ENCODE results near the gene TBCA.
"Not testable (repeated sequence)": the region's sequence is repeated elsewhere in the genome, so short reads cannot be mapped to it uniquely, and the experiment has no call there.

The TBCA gene

DNA sequence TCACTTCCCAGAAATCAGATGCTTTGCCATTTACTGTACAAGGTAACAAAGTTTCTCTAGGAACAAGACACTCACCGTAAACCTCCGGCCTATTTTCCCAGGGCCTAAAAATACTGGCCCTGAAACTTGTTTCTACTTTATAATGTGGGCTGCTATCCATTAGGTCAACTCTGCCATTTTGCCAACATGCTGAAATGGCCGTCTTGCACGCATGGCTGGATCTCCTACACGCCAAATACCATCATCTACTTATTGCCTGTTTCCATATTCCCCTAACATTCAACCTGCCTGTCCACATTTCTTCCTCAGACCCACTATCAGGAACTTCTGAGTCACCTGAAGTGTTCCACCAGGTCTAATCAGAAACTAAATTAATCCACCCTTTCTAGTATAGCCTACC, 4.7 kb downstream of the TBCA start:
- DNase-seq: no peak

DNA sequence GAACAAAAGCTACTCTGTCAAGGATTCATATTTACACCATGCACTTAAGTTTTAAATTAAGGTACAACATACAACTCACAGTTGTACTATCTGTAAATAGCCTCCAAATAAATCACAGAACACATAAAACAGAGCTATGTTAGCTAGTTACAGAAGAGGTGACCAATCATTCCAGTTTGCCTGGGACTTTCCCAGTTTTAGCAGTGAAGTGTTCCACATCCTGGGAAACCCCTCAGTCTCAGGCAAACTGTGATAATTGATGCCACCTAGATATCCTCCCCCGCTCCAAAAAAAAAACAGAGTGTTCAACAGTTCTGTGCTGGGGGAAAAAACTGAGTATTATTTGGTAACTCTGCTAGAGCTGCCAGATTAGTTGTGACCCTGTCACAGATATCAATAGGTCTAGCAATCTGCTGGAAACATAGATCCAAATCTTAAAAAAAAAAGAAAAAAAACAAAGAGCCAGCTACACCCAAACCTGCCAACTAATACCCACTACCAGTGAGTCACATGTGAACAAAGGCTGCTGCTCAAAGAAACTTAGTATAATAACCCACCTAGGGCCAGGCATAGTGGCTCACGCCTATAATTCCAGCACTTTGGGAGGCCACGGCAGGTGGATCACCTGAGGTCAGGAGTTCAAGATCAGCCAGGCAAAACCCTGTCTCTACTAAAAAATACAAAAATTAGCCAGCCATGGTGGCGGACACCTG, 5.7 kb downstream of the TBCA start:
- no peak for DNase-seq

DNA sequence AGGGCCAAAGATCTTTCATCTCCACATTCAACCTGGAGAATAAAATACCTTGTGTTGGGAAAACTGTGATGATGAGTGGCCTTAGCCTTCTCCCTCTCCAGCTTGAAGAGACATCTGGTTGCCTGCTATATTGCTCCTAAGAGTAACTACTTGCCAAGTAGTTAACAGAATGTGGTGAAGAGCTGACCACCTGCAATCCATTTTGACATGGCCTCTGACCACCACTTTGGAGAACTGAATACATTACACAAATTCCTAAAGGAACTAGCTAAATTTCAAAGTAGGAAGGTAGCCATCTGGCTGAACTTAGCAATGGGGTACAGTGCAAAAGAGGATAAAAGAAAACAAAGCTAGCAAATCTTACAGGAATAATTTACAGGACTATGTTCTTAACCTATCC, 7.2 kb downstream of the TBCA start:
- DNase-seq: peak; percentile 20

DNA sequence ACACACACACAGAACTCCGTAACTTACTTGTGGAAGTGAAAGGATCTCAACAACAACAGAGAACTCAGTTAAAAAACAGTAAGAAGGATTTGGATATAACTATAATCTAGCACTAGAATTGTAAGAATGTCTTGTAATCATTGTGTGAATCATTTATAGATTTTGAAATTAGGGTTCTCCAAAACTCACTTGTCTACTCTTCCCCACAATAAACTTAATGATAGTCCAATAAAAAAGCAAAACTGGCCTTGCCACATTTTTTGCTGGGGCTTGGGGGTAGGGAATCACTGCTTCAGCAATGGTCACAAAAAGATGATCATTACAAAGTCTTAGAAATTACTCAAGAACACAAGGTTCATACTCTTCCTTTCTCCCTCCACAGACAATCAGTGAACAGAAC, 8.8 kb downstream of the TBCA start:
- DNase-seq: no peak

DNA sequence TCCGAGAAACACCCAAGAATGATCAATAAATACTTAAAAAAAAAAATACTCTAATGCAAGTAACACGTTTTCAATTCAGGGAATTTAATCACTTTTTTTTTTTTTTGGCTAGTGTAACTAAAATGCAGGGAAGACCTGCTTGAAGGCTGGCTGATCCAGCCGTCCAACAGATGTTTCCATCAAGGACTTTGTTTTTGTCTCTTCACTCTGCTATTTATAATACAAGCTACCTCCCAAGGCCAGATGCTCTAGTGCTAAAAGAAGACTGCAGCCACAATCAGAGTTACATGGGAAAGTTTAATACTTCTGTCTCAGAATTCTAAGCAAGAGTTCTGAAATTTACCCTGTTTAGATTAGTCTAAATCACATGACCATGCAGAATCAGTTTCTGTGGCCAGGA, 14.5 kb downstream of the TBCA start:
- DNase-seq: no peak

DNA sequence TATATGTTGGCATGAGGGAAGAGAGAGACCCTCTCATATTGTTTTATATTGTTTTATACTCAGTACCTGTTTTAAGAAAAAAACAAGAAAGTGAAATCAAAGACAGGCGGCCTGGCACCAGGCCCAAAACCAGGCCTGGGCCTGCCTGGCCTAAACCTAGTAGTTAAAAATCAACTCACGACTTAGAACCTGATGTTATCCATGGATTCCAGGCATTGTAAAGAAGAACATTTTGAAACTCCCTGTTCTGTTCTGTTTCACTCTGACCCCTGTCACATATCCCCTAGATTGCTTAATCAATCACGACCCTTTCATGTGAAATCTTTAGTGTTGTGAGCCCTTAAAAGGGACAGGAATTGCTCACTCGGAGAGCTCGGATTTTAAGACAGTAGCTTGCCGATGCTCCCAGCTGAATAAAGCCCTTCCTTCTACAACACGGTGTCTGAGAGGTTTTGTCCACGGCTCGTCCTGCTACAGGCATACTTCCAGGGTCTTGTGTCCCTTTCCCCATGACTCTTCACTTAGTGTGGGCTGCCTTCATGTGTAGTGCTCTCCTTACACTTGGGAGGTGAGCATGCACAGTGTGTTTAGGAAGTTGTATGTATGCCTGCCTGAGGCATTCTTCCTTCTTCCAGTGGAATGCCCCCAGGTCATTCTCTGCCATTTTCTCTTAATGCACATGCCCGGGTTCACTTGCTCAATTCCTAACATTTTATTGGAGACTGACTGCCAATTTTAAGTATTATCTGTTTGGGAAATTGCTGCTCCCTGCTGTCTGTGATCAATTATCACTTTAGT, 17.8 kb downstream of the TBCA start:
- no peak for DNase-seq

DNA sequence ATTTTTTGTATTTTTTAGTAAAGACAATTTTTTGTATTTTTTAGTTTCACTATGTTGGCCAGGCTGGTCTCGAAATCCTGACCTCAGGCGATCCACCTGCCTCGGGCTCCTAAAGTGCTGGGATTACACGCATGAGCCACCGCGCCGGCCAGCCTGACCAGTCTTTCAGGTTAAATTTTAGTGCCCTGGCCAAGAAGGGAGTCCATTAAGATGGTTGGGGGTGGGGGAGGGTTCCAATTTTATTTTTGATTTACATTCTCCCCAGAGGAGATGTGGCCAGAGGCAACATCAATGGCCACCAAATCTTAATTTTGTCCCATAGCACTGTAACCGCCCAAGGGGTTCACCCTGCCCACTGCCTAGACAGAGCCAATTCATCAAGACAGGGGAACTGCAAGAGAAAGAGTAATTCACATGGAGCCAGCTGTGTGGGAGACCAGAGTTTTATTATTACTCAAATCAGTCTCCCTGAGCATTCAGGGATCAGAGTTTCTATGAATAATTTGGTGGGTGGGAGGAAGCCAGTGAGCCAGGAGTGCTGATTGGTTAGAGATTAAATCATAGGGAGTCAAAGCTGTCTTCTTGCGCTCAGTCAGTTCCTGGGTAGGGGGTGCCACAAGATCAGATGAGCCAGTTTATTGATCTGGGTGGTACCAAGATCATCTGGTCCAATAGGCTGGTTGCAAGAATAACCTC, 24.7 kb downstream of the TBCA start:
- no peak for DNase-seq

DNA sequence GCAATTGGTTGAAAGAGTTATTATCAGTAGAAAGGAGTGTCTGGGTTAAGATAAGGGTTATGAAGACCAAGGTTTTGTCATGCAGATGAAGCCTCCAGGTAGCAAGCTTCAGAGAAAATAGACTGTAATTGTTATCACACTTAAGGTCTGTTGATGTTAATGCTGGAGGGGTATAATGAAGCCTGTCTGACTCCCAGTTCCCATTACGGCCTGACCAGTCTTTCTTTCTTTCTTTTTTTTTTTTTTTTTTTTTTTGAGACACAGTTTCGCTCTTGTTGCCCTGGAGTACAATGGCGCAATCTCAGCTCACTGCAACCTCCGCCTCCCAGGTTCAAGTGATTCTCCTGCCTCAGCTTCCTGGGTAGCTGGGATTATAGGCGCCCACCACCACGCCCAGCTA, 25.2 kb downstream of the TBCA start:
- not testable (repeated sequence) for DNase-seq

DNA sequence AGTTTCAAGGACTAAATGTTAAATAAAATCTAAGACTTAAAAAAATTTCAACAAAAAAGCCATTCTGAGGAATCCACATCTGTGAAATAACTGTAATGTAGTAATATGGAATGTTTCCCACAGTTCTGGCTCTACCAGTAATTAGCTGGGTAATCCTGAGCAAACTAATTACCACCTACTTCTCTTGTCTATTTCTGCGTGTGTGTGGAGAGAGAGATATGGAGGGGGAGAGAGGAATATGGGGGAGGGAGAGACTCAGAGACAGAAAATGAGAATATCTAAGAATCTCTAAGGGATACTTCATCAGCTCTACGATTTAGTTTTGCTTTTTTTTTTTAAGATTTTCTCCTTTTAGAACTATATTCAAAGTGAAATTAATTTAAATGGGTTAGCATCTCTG, 28.0 kb downstream of the TBCA start:
- DNase-seq: no peak

DNA sequence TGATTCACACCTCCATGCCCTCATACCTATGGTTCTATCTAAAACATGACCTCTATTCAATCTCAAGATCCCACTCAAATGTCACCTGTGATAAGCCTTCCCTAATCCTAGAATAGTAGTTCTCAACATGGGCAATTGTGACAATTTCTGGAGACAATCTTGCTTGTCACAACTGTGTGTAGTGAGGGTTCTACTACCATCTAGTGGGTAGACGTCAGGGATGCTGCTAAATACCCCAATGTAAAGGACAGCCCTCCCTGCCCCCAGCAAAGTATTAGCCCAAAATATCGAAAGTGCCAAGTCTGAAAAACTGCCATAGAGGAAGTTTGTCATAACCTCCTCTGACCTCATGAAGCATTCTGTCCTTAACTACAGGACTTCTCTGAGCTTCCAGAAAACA, 32.0 kb downstream of the TBCA start:
- no peak for DNase-seq

DNA sequence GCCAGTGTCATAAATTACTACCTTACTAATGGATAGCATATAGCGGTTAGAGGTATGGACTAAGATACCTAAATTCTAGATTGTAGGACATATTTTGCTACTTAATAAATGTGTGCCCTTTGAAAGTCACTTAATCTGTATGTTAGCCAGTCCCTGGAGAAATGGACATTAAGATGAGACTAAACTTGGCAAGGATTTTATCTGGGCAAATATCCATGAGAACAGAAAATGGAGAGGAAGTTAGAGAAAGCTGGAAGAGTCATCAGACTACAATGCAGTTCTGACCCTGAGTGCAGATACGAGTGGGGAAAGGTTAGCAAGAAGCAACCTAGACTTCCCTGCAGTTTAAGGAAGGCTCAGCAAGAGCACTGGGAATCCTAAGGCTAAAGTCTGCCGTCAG, 33.0 kb downstream of the TBCA start:
- DNase-seq: peak; percentile 4

DNA sequence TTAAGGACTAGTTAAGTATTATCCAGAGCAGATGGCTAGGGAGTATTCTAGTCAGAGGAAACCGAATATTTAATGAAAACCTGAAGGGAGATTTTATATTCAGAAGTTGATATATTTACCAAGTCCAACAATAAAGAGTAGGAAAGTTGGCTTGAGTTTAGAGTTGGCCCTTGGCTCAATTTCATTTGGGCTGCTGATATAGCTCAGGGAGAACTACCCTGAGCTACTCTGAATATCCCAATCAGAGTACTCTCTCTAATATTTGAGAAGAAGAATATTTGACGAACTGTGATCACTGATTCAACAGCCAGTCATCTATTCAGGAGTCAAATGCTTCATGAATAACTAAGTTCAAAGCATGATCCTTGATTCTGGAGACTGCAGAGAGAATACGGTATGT, 34.5 kb downstream of the TBCA start:
- no peak for DNase-seq

DNA sequence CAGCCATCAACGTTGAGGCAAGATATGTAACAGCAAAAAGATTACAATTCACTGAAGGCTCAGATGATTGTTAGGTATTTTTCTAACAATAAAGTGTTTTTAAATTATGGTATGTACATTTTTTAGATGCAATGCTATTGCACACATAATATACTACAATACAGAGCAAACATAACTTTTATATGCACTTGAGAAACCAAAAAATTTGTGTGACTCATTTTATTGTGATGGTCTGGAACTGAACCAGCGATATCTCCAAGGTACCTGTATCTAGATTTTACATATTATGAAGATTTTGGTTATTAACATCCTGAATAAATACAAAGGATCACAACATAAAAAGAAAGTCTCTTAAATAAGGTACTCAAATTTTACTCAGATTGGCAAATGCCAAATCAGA, 41.3 kb downstream of the TBCA start:
- no peak for DNase-seq

DNA sequence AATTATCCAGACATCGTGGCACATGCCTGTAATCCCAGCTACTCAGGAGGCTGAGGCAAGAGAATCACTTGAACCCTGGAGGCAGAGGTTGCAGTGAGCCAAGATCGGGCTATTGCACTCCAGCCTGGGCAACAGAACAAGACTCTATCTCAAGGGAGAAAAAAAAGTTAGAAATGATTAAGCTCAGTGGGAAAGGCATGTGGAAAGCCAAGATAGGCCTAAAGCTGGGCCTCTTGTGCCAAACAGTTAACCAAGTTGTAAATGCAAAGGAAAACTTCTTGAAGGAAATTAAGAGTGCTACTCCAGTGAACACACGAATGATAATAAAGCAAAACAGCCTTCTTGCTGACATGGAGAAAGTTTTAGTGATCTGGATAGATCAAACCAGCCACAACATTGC, 43.0 kb downstream of the TBCA start:
- DNase-seq: no peak

DNA sequence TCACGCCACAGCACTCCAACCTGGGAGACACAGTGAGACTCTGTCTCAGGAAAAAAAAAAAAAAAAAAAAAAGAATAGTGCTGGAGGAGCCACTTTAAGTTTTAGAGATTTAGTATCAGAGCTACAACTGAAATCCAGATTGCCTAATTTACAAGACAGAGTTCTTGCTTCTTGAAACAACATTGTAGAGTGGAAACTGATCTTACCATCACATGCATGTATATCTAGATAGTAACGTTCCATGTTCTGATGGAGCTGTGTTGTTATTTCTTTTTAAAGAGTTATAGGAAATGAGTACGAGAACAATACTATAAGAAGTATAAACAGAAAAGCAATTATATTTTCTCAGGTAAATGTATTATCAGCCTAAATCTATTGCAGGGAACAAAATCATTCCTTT, 48.9 kb downstream of the TBCA start:
- no peak for DNase-seq

DNA sequence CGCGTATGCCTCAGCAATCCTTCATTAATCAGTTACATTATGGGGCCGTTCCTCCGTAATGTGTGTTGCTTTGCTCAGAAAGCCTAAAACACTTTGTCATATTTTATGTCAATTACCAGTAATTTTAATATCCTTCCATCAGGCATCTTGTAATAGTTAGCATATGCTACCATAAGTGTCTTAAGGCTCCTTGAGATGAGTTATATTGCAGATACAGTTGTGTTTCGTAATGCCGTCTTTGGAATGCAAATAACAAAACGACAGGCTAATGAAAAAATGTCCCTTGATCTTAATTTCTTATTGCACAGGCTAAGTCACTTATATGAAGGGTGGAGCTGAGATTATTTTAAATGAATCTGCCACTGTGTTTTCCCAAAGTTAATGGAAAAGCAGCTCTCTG, 50.5 kb downstream of the TBCA start:
- peak; percentile 11 for DNase-seq

DNA sequence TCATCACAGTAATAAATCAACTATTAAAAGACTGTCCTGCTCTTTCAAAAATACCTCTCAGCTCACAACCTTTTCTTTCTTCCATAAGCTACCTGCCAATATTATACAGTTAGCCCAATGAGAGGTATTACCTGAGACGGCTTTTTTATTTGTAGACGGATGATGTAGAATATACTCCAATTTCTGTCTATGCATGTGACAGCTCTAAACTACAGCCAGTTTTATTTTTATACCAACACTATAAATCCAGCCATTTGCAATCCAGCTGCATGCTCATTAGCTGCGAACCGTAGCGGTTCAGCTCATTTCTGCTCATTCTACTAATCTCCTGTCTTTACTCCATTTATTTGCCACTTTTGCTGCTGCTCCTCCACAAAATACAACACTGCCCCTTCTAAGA, 51.2 kb downstream of the TBCA start:
- no peak for DNase-seq

DNA sequence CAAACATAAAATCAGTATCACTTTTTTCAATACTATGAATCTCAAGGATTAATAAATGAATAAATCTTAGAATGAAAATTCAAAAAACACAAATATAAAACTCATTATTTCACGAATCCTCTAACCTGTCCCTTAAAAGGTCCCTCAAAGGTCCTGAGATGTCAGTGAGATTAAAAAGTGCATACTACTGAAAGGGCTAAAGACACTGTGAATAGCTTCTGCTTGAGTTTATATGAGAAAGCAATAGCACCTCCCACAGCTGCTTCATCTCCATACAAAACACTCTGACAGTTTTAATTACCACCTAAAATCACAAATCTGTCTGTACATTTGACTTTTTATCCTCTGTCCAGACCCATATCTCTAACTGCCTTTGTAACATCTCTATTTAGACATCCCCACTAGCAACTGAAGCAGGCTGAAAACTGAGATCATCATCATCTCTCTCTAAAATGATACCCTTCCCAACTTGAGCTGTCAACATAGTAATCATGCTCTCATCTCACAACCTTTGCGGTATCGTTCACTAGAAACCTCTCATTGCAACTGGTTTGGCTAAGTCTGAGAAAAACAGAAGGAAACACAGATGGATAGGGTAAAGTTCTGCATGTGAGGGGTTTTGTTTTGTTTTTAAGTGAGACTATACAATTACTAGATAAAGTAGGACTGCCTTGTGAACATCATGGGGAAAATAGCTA, 56.3 kb downstream of the TBCA start:
- DNase-seq: no peak

DNA sequence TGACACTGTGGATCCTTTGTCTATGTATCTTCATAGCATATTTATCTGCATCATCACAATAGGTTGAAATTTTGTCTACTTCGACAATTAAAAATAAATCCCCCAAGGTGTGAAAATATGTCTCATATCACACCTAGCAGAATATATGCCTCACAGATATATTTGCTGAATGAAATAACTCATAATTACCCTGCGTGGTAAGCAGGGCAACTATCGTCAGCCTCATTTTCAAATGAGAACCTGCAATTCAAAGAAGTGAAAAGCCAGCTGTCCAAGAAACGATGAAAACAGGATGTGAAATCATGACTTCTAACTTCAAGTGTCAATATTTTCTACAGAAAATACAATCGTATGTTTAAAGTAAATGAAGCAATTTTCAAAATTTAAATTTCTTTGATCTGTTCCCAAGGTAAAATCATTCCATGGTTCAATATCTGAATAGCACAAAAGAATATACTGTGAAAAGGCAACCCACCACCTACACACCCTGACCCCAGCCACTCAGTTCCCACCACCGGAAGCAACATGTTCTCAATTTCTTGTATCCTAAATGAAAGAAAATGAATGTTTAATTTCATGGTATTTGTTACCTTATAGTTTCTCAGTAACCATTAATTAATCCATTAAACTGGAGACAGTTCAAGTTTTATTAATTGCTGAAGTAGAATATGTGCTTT, 57.1 kb downstream of the TBCA start:
- DNase-seq: no peak

DNA sequence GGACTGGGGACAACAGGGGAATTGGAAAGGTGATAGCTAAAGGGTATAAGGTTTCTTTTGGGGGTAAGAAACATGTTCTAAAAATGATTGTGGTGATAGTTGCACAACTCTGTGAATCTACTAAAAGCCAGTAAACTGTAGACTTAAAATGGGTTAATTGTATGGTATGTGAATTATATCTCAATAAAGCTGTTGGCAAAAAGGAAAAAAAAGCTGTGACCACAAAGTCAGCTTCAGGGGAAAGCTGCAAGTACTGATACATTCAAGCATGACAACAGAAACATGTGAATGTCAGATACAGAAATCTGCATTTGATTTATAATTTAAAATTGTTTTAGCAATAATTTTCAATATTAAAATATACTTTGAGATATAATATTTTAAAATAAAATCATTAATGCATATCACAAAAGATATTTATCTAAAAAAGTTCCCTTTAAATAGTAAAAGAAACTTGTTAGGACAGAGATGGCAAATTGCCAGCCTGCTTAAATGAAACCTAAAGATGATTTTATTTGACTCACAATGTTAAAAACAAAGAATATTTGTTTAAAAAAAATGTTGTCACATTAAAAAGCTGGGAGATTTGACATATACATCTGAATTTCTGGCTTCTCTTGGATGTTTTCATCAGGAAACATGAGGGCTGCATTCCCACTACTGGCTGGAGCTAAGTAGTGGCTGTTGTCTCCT, 66.0 kb downstream of the TBCA start:
- no peak for DNase-seq

DNA sequence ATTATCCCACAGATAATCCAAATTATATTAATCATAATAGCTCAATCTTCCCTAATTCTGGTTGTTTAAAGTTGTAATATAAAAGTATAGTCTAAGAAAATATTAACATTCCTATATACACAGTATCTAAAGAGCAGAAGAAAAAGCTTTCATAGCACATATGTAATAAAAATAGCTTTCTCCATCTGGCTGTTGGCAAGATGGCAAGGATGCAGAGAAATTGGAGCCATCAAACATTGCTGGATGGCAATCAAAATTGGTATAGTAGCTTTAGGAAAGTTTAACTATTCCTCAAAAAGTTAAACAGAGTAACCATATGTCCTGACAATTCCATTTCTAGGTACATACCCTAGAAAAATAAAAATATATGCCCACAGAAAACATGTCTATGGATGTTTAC, 66.8 kb downstream of the TBCA start:
- no peak for DNase-seq

DNA sequence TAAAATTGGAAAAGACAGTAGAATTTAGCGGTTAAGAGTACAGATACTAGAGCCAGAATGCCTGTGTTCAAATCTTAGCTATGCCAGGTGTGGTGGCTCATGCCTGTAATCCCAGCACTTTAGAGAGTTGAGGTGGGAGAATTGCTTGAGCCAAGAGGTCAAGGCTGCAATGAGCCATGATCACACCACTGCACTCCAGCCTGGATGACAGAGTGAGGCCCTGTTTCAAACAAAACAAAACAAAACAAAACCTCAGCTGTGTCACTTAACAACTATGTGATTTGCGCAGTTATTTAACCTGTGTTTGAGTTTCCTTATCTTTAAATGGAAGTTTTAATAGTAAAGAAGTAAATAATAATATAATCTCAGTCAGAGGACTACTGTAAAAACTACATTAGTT, 68.3 kb downstream of the TBCA start:
- DNase-seq: no peak
